ENCODE data around the gene SCLY.

SCLY gene

DNA sequence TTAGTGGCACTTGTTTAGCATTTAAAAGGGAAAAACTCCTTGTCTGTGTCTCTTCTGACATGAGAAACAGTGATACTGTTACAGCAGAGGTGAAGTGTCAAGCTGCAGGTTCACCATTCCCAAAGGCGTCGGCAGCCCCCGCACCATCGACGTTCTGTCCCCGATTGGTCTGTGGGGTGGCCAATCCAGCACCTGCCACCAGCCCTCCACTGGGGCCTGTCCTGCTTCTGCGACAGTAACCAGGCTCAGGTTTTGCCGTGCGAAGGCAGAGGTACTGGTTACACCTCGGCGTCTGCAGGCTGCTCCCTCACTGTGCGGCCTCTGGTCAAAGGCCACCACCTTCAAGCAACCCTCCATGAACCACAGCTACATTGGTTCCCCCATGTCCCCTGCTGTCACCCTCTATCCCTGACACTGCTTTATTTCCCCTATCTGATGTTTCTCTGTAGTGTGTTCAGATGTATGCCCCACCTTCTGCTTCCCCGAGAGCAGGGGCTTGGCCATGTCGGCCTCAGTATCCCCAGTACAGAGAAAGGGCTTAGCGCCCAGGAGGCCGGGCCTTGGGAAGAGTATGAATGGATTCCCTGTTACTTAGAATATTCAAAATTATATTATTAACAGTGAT is 30.7 kb downstream of the SCLY start:
- TF ChIP-seq, protein P1, sequence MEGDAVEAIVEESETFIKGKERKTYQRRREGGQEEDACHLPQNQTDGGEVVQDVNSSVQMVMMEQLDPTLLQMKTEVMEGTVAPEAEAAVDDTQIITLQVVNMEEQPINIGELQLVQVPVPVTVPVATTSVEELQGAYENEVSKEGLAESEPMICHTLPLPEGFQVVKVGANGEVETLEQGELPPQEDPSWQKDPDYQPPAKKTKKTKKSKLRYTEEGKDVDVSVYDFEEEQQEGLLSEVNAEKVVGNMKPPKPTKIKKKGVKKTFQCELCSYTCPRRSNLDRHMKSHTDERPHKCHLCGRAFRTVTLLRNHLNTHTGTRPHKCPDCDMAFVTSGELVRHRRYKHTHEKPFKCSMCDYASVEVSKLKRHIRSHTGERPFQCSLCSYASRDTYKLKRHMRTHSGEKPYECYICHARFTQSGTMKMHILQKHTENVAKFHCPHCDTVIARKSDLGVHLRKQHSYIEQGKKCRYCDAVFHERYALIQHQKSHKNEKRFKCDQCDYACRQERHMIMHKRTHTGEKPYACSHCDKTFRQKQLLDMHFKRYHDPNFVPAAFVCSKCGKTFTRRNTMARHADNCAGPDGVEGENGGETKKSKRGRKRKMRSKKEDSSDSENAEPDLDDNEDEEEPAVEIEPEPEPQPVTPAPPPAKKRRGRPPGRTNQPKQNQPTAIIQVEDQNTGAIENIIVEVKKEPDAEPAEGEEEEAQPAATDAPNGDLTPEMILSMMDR (conservative IDR thresholded peaks at IDR 0.05; ENCODE audit: low read length): no peak
- no peak for DNase-seq (ENCODE audit: low read depth)
- no peak overlapping the region for H3K4me3 ChIP-seq (ENCODE audit: low read length)

DNA sequence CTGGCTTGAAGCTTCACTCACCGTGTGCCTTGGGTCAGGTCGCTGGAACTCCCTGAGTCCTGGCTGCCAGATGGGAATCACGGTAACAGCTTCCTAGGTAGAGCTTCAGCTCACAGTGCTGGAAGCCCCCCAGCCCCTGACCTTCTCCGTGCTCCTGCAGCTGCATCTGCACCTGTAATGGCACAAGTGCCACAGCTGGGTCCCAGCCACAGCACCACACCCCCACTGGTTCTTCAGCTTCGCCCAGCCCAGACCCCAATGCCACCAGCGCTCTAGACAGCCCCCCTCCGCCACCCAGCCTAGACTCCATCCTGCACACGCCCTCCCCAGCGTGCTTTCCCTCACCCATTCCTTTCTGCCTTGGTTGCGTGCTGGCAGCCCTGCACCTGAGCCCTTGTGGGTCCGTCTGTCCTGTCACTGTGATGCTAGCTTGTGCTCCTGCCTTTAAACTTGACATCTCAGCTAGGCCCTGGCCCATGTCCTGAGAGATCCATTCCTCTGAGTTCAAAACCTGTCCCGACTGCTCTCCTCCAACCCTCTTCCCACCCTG is 31.8 kb downstream of the SCLY start:
- TF ChIP-seq, protein P1 (conservative IDR thresholded peaks at IDR 0.05; ENCODE audit: low read length): no peak
- H3K4me3 ChIP-seq (ENCODE audit: low read length): no peak overlapping the region
- no peak for DNase-seq (ENCODE audit: low read depth)

DNA sequence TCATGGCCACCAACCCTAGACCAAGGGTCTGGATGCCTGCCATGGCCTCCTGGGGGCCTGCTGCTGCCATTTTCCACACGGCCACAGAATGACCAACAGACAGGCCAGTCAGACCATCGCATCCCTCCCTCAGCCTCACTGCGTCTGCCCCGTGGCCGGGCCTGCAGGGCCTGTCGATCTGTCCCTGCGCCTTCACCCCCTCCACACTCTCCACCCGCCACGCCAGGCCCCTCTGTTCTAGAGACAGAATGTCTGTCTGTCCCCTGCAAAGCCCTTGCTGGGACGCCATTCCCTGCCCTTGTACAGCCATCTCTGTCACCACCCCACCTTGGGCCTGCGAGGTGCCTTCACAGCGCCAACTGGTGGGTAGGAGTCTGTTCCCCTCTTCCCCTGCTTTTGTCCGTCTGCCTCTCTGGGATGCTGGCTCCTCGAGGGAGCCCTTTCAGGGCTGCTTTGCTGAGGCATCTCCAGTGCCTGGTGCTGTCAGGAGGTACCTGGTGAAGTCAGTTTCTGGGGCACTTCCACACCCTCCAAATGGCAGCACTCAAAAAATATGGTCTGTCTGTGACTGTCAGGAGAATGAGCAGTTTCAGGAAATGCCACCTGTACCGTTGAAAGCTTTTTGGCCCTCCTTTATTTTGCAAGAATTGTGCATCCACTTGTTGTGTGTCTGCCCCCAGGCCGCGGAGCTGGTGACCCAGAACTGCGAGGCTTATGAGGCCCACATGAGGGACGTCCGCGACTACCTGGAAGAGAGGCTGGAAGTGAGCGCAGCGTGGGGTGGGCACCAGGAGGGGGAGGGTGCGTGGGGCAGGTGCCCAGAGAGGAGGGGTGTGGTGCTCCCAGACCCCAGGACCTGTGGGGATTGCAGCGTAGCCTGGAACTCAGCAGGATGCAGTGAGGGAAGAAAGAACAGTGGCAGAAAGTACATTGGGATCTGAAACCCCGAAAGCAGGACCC is 32.7 kb downstream of the SCLY start:
- H3K4me3 ChIP-seq (ENCODE audit: low read length): no peak overlapping the region
- DNase-seq (ENCODE audit: low read depth): no peak
- TF ChIP-seq, protein P1 (conservative IDR thresholded peaks at IDR 0.05; ENCODE audit: low read length): no peak

DNA sequence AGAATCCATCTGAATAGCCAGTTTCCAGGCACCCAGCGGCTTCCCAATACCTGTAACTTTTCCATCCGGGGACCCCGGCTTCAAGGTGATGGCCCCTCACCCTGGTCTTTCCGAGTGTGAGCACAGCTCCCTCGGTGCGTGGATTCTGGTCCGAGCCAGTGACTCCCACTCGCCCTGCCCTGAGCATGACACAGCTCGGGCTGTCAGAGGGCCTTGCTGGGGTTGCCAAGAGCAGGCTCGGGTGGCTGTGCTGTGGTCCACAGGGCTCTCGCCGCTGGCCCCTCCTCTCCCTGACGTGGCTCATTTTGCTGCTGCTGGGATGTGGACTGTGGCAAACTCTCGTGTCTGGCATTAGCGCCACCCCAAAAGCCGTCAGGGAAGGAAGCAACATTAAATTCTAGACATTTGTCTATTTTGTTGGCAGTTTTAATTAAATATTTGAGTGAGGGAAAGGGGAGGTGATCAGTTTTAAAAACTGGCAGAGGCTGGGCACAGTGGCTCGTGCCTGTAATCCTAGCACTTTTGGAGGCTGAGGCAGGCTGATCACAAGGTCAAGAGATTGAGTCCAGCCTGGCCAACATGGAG is 33.7 kb downstream of the SCLY start:
- TF ChIP-seq, protein P1 (conservative IDR thresholded peaks at IDR 0.05; ENCODE audit: low read length): no peak
- H3K4me3 ChIP-seq (ENCODE audit: low read length): no peak overlapping the region
- DNase-seq (ENCODE audit: low read depth): no peak

DNA sequence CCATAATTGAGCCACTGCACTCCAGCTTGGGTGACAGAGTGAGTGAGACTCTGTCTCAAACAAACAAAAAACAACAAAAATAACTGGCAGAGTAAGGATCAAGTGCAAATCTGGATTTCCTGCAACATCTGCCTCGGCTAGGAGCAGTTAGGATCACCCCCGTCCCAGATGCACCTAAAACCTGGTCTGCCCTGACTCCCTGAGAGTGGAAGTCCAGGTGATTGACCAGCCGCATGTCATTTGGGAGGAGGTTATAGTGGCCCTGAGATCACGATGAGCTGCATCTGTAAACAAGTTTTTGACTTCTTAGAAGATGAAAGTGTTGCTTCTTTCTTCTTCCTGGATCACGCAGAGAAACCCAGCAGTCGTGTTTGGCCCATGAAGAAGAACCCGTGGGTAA is 34.3 kb downstream of the SCLY start:
- TF ChIP-seq, protein P1 (conservative IDR thresholded peaks at IDR 0.05; ENCODE audit: low read length): no peak
- no peak overlapping the region for H3K4me3 ChIP-seq (ENCODE audit: low read length)
- no peak for DNase-seq (ENCODE audit: low read depth)

DNA sequence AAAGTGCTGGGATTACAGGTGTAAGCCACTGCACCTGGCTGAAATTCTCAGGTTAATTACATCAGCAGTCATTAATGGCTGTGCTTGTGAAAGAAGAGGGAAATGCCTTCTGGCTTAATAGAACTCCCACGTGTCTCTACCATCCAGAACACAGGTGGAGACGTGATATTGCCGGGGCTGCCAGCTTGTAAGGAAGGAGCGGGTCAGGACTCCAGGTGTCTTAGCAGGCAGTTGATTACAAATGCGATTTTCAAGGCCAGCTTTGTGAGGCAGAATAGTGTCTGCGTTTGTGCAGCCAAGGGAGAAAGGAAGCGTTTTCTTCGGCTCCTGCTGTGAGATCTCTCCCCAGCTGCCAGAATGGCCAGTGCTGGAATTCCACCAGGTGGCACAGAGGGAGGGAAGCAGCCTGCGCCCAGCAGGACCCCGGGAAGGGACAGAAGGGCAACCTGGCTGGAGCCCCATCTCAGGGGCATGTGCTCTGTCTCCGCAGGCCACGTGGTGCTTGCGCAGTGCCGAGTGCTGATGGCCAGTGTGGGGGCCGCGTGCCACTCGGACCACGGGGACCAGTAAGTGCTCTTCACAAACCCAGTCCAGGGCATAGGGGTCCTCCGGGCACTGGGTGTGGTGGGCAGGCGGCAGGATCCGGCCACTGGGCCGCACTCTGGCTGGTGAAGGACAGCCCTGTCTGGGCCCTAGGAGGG is 35.7 kb downstream of the SCLY start:
- DNase-seq (ENCODE audit: low read depth): no peak
- TF ChIP-seq, protein P1 (conservative IDR thresholded peaks at IDR 0.05; ENCODE audit: low read length): no peak

More for the DNA sequence above, 35.7 kb downstream of the SCLY start:
- no peak overlapping the region for H3K4me3 ChIP-seq (ENCODE audit: low read length)
